GM18502 (cell line): Measurements from ENCODE around the gene MYH11.
A peak's percentile ranks its signal among the peaks of the same experiment; 100 is the strongest.

Experiments used
- ATAC-seq: cut with Tn5 transposase; IDR thresholded peaks from one replicate; pipeline ENCODE4 v1.9.1; 2021; ENCODE audit warnings: mild to moderate bottlenecking; ENCODE audit not compliant: unreplicated experiment, poor library complexity

Gene MYH11

GRCh38 chr16:15781650-15782049, 75.2 kb downstream of the MYH11 start:
- no peak for ATAC-seq

- ATAC-seq, result no peak
Observed at GRCh38 chr16:15780805-15781204, 76.0 kb downstream of the MYH11 start.

GRCh38 chr16:15779664-15780351, 77.0 kb downstream of the MYH11 start:
- ATAC-seq, result no peak

- no peak for ATAC-seq
Observed at GRCh38 chr16:15778999-15779614, 77.7 kb downstream of the MYH11 start.

DNA sequence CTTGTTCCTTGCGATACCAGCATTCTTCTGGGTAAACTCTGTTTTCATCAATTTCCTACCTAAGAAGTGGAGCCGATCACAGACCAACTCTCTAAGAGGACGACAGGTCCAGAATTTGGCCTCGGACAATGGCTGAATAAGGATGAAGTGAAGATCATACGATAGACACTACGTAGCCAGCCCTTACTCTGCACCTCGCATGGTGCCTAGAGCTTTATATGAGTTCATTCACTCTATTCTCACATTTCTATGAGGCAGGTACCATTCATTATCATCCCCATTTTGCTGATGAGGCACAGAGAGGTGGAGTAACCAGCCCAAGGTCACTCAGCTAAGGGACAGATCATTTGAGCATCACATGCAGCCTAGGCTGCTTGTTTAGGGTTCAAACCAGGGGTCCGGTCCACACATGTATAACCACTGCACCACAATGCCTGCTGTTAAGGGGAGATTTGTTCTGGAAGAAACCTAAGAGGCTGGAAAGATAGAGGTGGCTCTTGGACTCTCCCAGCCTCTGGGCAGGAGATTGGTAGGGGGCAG, 78.6 kb downstream of the MYH11 start:
- ATAC-seq, result no peak

- no peak for ATAC-seq
Observed at GRCh38 chr16:15777533-15778203, 79.2 kb downstream of the MYH11 start.

DNA sequence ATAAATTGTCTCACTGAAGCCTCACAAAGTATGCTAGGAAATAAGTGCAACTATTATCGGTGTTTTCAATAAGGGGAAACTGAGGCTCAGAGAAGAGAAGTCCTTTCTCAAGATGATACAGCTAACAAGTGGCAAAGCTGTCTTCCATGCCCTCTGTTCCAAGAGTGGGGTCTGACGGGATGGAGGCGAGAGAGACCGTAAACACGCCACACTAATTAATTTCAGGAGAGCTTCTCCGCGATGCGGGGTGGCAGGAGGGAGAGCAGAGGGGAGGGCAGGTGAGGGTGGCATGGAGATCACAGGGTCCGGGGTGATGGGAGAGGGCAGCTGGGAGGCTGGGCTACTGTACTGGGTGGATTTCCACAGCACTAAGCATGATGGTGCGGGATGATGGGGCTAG, 80.3 kb downstream of the MYH11 start:
- no peak for ATAC-seq

GRCh38 chr16:15775663-15776304, 81.0 kb downstream of the MYH11 start:
- no peak for ATAC-seq

DNA sequence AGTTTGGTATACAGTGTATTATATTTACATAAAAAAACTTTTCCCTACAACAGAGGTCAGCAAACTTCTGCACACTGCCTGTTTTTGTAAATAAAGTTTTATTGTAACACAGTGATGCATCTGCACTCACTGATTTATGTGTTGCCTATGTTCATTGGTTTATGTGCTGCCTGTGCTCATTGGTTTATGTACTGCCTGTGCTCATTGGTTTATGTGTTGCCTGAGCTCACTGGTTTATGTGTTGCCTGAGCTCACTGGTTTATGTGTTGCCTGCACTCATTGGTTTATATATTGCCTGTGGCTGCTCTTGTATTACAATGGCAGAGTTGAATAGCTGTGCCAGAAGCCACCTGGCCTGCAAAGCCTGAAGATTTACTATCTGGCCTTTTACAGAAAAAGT, 81.6 kb downstream of the MYH11 start:
- no peak for ATAC-seq

DNA sequence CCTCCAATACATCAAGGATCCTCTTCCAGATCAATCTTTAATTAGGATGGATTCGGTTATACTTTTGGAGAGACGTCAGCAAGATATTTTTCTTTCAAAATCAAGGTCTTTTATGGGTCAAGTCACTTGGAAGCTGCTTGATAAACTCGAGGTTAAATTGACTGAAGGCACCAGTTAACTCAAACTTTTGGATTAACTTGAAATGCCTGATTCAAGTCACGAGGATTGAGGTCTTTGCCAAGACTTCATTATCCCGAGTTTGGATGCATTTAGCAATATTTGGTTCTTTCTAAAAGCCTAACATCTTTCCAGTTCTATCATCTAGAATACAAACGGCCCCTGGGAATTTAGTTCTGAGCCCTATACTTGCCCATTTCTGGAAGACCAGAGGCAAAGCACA, 82.9 kb downstream of the MYH11 start:
- ATAC-seq, result no peak

GRCh38 chr16:15772579-15773293, 84.1 kb downstream of the MYH11 start:
- no peak for ATAC-seq

- ATAC-seq, result no peak
Observed at GRCh38 chr16:15771694-15772093, 85.1 kb downstream of the MYH11 start.

DNA sequence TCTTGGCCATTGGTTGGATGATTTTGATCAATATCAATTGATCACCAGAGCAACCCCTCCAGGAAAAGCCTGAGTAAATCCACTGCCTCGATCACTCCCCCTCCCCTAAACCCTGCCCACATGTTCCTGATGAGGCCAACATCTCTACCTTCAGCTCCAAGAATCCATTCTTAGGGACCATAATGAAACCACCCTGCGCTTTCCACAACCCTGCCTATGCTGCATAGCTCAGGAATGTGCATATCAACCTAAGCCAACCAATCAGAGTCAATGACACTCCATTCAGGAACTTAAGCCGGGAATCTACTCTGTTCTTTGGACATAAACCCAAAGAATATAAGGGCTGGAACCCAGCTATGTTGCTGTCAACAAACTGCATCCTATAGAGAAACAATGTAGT, 86.3 kb downstream of the MYH11 start:
- ATAC-seq, result no peak

DNA sequence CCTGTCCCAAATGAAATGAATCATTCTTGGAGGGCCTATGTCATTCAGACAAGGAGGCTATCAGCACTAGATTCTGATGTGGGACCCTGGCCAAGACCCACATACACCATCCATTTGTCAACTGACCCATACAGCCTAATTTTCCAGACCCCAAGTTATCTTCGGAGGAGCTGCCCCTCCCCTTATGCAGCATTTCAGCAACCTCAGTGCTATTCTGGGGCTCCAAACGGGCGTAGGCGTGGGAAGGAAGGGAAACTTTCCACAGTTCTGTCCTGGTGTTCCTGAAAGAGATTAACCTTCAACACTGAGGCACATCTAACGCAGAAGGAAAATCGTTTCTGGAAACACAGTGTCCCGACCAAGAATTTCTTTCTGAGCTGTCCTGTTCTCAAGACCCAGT, 86.7 kb downstream of the MYH11 start:
- no peak for ATAC-seq

DNA sequence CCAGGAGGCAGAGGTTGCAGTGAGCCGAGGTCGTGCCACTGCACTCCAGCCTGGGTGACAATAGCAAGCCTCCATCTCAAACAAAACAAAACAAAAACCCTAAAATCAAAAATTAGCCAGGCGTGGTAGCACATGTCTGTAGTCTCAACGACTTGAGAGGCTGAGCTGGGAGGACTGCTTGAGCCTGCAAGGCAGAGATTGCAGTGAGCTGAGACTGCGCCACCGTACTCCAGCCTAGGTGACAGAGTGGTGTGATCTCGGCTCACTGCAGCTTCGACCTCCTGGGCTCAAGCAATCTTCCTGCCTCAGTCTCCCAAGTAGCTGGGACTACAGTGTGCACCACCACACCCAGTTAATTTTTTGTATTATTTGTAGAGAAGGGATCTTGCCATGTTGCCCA, 87.6 kb downstream of the MYH11 start:
- ATAC-seq, result no peak

GRCh38 chr16:15768201-15768600, 88.6 kb downstream of the MYH11 start:
- ATAC-seq, result no peak

GRCh38 chr16:15766918-15767317, 89.9 kb downstream of the MYH11 start:
- ATAC-seq, result no peak

GRCh38 chr16:15765880-15766279, 90.9 kb downstream of the MYH11 start:
- peak; percentile 65 for ATAC-seq

DNA sequence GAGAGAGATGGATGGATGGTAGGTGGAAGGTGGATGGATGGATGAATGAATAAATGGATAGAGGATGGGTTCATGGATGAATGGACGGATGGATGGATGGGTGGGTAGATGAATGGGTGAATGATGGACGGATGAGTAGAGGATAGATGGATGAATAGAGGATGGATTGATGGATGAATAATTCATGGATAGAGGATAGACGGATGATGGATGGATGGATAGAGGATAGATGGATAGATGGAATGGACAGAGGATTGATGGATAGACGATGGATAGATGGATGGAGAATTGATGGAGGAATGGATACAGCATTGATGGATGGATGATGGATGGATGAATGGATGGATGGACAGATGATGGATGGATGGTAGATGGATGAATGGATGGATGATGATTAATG, 91.7 kb downstream of the MYH11 start:
- ATAC-seq, result no peak

DNA sequence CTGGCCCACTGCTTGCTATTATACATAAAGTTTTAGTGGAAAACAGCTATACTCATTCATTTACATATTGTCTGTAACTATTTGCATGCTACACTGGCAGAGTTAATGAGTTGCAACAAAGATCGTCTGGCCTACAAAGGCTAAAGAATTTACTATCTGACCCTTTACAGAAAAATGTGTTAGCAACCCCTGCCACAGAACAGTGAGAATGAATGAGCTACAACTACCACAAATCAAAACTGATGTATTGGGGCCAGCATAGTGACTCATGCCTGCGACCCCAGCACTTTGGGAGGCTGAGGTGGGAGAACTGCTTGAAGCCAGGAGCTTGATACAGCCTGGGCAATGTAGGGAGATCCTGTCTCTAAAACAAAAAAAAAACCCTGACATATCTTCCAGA, 92.7 kb downstream of the MYH11 start:
- no peak for ATAC-seq
